ENCODE measurements around the gene KCTD5.
A peak's percentile ranks its signal among the peaks of the same experiment; 100 is the strongest.

KCTD5 gene

GRCh38 chr16:2752035-2752849, 69.9 kb downstream of the KCTD5 start, which contains the start of gene SRRM2:
TSS of gene SRRM2 (plus strand) at chr16:2752638. CDS start at chr16:2756365, 3,727 bp downstream.
- peak; percentile 96 for DNase-seq (ENCODE audit: low spot score)

- peak; percentile 80 for DNase-seq (ENCODE audit: low spot score)
Measured at GRCh38 chr16:2752850-2753732, 70.8 kb downstream of the KCTD5 start.

- peak; percentile 19 for DNase-seq (ENCODE audit: low spot score)
Measured at GRCh38 chr16:2753733-2754020, 71.4 kb downstream of the KCTD5 start.

GRCh38 chr16:2755158-2755557, 72.8 kb downstream of the KCTD5 start:
- DNase-seq (ENCODE audit: low spot score) = no peak

- no peak for DNase-seq (ENCODE audit: low spot score)
Measured at GRCh38 chr16:2756288-2757015, 74.1 kb downstream of the KCTD5 start.

GRCh38 chr16:2757344-2757743, 75.0 kb downstream of the KCTD5 start:
- no peak for DNase-seq (ENCODE audit: low spot score)
